Ishikawa (cell line): ENCODE measurements around the gene MPDZ.
A peak's percentile ranks its signal among the peaks of the same experiment; 100 is the strongest.

ENCODE experiments used
- CEBPB ChIP-seq: IDR thresholded peaks from 2 replicates; pipeline ENCODE4 v1.6.1; 2012
- CREB1 ChIP-seq: IDR thresholded peaks from 2 replicates; pipeline ENCODE4 v1.6.1; 2012; ENCODE audit warnings: low read depth
- EGR1 ChIP-seq: IDR thresholded peaks from 2 replicates; pipeline ENCODE4 v1.6.1; 2012
- EP300 ChIP-seq: IDR thresholded peaks from 2 replicates; pipeline ENCODE4 v1.6.1; 2012; ENCODE audit warnings: borderline replicate concordance
- FOXM1 ChIP-seq: IDR thresholded peaks from 2 replicates; pipeline ENCODE4 v1.6.1; 2012; ENCODE audit warnings: low read depth, borderline replicate concordance
- NFIC ChIP-seq: IDR thresholded peaks from 2 replicates; pipeline ENCODE4 v1.6.1; 2012
- RAD21 ChIP-seq: IDR thresholded peaks from 2 replicates; pipeline ENCODE4 v1.6.1; 2012; ENCODE audit warnings: low read depth
- TAF1 ChIP-seq: IDR thresholded peaks from 2 replicates; pipeline ENCODE4 v1.6.1; 2012; ENCODE audit warnings: low read depth, mild to moderate bottlenecking
- TCF12 ChIP-seq: IDR thresholded peaks from 2 replicates; pipeline ENCODE4 v1.6.1; 2012; ENCODE audit warnings: low read depth
- TEAD4 ChIP-seq: IDR thresholded peaks from 2 replicates; pipeline ENCODE4 v1.6.1; 2012
- YY1 ChIP-seq: IDR thresholded peaks from 2 replicates; pipeline ENCODE4 v1.6.1; 2012; ENCODE audit warnings: low read depth
- ZBTB7A ChIP-seq: IDR thresholded peaks from 2 replicates; pipeline ENCODE4 v1.6.1; 2012; ENCODE audit warnings: low read depth
- TF ChIP-seq, protein P1 (sequence below): IDR thresholded peaks from 2 replicates; pipeline ENCODE4 v1.6.1; 2012
- TF ChIP-seq, protein P2 (sequence below): IDR thresholded peaks from 2 replicates; pipeline ENCODE4 v1.6.1; 2012
- TF ChIP-seq, protein P3 (sequence below): IDR thresholded peaks from 2 replicates; pipeline ENCODE4 v1.6.1; 2012; ENCODE audit warnings: low read depth, mild to moderate bottlenecking

MPDZ gene, protein sequence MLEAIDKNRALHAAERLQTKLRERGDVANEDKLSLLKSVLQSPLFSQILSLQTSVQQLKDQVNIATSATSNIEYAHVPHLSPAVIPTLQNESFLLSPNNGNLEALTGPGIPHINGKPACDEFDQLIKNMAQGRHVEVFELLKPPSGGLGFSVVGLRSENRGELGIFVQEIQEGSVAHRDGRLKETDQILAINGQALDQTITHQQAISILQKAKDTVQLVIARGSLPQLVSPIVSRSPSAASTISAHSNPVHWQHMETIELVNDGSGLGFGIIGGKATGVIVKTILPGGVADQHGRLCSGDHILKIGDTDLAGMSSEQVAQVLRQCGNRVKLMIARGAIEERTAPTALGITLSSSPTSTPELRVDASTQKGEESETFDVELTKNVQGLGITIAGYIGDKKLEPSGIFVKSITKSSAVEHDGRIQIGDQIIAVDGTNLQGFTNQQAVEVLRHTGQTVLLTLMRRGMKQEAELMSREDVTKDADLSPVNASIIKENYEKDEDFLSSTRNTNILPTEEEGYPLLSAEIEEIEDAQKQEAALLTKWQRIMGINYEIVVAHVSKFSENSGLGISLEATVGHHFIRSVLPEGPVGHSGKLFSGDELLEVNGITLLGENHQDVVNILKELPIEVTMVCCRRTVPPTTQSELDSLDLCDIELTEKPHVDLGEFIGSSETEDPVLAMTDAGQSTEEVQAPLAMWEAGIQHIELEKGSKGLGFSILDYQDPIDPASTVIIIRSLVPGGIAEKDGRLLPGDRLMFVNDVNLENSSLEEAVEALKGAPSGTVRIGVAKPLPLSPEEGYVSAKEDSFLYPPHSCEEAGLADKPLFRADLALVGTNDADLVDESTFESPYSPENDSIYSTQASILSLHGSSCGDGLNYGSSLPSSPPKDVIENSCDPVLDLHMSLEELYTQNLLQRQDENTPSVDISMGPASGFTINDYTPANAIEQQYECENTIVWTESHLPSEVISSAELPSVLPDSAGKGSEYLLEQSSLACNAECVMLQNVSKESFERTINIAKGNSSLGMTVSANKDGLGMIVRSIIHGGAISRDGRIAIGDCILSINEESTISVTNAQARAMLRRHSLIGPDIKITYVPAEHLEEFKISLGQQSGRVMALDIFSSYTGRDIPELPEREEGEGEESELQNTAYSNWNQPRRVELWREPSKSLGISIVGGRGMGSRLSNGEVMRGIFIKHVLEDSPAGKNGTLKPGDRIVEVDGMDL (N-terminal part only)

DNA sequence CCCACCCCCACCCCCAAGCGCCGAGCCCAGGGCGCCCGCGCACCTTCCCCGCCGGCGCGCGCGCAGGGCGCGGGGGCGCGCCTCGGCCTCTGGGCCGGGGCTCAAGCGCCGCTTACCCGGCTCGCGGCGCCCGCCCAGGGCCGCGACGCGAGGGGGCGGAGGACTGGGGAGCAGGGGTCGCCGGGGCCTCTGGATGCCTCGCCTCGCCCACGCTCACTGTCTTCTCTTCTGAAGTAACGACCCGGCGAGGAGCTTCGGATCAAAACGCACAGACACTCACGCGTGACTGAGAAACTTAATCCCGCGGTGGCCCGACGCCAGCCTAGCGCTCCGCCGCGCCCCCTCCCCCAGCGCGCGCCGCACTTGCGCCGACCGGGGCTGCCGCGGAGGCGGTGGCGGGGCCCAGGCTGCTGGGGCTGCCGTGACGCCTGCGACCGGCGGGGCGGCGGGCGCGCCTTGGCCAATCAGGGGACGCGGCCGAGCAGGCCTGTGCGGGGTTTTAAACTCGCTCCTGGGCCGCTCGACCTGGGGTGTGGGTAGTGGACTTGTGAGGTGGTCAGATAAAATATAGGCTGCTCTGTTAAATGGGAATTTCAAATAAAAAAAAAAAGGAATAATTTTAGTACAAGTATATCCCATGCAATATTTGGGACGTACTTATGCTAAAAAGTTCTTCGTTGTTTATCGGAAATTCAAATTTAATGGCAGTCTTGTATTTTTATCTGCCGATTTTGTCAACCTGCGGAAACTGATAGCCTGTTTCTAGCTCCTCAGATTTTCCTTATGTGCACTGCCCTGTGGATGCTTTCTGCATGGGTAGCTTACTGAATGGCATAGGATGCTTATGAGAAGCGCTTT, at the start of gene MPDZ:
Gene MPDZ, minus strand, starts transcription at position 409 of the 858 bp plus-strand sequence. CDS start 29,377 bp downstream, outside the sequence.
- TF ChIP-seq, protein P1, sequence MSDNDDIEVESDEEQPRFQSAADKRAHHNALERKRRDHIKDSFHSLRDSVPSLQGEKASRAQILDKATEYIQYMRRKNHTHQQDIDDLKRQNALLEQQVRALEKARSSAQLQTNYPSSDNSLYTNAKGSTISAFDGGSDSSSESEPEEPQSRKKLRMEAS, result peak; percentile 40; the same call in 1 of the 2 replicates
- TF ChIP-seq NFIC (peak; percentile 61; the same call in 1 of the 2 replicates), EGR1 (peak; percentile 78), TEAD4 (no peak), ZBTB7A (peak; percentile 64; the same call in 1 of the 2 replicates)

DNA sequence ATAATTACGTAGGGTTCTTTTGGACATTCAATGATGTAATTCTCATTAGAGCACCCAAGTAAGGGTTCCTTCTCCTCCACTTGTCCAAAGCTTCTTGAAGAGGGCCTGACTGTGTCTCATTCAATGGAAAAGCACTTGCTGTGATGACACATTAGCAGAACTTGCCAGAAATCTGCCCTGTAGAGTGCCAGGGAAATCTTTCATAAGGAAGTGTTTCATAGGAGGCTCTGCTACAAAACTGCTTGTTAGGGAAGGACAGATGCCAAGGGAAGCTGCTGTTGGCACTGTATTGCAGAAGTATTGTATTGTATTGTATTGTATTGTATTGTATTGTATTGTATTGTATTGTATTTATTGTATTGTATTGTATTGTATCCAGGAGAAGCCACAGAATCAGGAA, 45.5 kb upstream of the MPDZ start:
- TF ChIP-seq, protein P1, result no peak
- TF ChIP-seq TEAD4 (no peak), EP300 (no peak), EGR1 (no peak), CEBPB (no peak), NFIC (no peak), ZBTB7A (no peak)
- TF ChIP-seq, protein P2, sequence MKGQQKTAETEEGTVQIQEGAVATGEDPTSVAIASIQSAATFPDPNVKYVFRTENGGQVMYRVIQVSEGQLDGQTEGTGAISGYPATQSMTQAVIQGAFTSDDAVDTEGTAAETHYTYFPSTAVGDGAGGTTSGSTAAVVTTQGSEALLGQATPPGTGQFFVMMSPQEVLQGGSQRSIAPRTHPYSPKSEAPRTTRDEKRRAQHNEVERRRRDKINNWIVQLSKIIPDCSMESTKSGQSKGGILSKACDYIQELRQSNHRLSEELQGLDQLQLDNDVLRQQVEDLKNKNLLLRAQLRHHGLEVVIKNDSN, result no peak

DNA sequence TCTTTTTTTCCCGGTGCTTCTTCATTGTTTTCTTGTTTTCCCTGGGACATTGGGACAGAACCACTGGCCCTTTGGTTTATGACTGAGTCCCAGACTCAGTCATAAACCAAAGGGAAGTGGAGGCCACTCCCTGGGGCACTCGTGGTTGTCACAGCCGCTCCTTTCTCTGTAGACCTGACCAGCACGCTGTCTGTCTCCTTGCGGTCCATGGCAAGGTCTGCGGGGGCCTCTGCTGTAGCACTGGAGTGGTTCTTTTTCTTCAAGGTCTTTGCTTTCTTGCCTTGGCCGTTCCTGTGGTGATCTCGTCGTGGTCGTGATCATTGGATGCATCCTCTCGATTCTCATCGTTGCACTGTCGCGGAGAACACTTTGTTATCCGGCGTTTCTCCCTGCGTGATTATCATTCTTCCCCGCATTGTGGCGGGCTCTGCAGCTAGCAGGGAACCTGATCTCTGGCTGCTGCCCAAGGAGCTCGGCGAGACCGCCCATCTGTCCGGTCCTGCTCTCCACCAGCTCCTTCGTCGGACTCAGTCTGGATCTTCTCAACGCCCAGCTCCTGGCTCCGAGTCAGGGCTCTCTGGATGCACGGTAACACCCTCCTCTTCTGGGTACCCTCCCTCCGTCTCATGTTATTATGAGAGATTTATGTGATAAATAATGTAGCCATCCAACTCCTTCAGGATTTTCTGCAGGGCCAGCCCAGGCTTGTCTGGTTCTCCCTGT, 43.5 kb upstream of the MPDZ start:
- no peak for TF ChIP-seq EP300
- TF ChIP-seq TEAD4, result no peak
- no peak for TF ChIP-seq TAF1
- TF ChIP-seq FOXM1, result no peak
- no peak for TF ChIP-seq ZBTB7A
- no peak for TF ChIP-seq NFIC
- TF ChIP-seq CEBPB, result no peak

DNA sequence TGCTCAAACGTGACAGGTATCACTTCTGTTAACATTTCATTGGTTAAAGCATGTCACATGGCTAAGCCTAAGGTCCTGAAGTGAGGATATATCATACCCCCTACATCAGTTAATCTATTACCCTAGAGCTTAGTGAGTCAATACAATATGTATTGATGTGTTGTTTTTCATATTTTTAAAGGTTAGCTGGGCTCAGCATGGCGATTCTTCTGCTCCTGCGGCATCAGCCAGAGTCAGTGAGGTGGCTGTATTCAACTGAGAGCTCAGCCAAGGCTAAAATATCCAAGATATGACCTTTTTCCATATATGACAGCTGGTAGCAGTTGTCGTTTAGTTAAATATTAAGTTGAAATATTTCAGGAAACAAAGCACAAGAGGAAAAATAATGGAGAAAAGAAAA, 38.5 kb upstream of the MPDZ start:
- TF ChIP-seq RAD21, result no peak
- TF ChIP-seq FOXM1, result no peak
- TF ChIP-seq NFIC, result no peak
- no peak for TF ChIP-seq CEBPB
- TF ChIP-seq TCF12, result no peak
- no peak for TF ChIP-seq EGR1
- no peak for TF ChIP-seq ZBTB7A
- TF ChIP-seq, protein P2, result no peak
- no peak for TF ChIP-seq EP300
- no peak for TF ChIP-seq TAF1
- TF ChIP-seq, protein P1, result no peak
- TF ChIP-seq, protein P3, sequence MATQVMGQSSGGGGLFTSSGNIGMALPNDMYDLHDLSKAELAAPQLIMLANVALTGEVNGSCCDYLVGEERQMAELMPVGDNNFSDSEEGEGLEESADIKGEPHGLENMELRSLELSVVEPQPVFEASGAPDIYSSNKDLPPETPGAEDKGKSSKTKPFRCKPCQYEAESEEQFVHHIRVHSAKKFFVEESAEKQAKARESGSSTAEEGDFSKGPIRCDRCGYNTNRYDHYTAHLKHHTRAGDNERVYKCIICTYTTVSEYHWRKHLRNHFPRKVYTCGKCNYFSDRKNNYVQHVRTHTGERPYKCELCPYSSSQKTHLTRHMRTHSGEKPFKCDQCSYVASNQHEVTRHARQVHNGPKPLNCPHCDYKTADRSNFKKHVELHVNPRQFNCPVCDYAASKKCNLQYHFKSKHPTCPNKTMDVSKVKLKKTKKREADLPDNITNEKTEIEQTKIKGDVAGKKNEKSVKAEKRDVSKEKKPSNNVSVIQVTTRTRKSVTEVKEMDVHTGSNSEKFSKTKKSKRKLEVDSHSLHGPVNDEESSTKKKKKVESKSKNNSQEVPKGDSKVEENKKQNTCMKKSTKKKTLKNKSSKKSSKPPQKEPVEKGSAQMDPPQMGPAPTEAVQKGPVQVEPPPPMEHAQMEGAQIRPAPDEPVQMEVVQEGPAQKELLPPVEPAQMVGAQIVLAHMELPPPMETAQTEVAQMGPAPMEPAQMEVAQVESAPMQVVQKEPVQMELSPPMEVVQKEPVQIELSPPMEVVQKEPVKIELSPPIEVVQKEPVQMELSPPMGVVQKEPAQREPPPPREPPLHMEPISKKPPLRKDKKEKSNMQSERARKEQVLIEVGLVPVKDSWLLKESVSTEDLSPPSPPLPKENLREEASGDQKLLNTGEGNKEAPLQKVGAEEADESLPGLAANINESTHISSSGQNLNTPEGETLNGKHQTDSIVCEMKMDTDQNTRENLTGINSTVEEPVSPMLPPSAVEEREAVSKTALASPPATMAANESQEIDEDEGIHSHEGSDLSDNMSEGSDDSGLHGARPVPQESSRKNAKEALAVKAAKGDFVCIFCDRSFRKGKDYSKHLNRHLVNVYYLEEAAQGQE, result no peak
- TF ChIP-seq YY1, result no peak
- no peak for TF ChIP-seq TEAD4
- no peak for TF ChIP-seq CREB1

DNA sequence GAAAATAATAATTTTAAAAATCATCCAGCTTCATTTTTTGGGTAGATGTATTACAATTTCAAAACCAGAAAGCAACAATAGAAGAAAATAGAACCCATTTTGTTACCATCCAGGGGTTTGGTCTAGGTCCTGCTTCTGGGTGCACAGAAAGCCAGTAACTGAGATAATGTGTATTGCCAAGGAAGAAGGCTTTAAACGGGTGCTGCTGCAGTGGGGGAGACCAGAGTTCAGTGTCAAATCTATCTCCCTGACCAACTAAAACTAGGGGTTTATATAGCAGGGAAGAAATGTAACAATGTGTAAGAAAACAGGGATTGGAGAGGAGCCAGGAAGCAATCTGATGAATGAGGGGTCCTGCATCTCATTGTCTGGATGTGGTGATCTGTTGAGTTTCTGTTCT, 17.5 kb upstream of the MPDZ start:
- TF ChIP-seq CEBPB (no peak), EP300 (no peak), ZBTB7A (no peak), RAD21 (no peak), FOXM1 (no peak), TEAD4 (no peak)
- TF ChIP-seq, protein P3, result no peak
- TF ChIP-seq, protein P2, result no peak
